Measurements from ENCODE around the gene TXLNB.

GRCh38 chr6:139288496-139289040 is 3.2 kb downstream of the TXLNB start:
- TF ChIP-seq POLR2A (IDR thresholded peaks at IDR 0.05) (no peak), CTCF (IDR thresholded peaks at IDR 0.05) (no peak), POLR2AphosphoS5 (IDR thresholded peaks at IDR 0.05) (no peak)

Measured in prostate gland (tissue), 2 donors.